GM23248 (cell line): Measurements from ENCODE around the gene OSER1.

Experiments used
- EZH2 ChIP-seq: fragments of 200-600 bp; sonication (generic); IDR thresholded peaks from 2 replicates; pipeline ENCODE4 v1.6.1; 2018; ENCODE audit warnings: antibody characterized with exemption, mild to moderate bottlenecking; ENCODE audit not compliant: insufficient read depth, poor library complexity, severe bottlenecking
- EZH2phosphoT487 ChIP-seq: fragments of 200-600 bp; sonication (generic); IDR thresholded peaks from 2 replicates; pipeline ENCODE4 v1.6.1; 2018; ENCODE audit warnings: antibody characterized with exemption, moderate library complexity, mild to moderate bottlenecking, low read depth; ENCODE audit not compliant: insufficient read depth

DNA sequence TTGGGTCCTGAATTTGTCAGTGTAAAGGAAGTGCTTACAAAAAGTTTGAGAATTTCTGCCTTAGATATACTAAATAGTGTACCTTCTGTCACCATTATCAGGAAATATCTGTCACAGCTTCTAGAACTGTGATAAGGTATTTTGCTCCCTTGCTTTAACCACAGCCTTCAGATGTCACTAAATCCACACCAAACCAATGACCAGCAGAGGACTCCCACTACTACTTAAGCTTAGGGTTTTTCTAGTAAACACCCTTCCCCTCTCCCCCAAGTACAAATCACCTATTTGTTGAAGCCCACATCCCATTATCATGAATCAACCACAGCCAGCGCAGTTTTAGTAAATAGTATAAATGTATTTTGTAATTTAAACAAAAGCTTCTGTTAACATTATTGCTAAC is 15.0 kb downstream of the OSER1 start:
- TF ChIP-seq EZH2 (no peak), EZH2phosphoT487 (no peak)
